GM23338 (cell line): Measurements from ENCODE around the gene ACYP1. TPM values are rescaled to one million over a fixed set of nuclear protein-coding genes. Genes with fewer than 3 reads are reported as not detected.

Experiments
- ATAC-seq: fragments of 200-7000 bp; cut with Tn5 transposase; 3 replicates; pipeline ENCODE4 v1.9.1; 2020
- DNase-seq: peaks from one replicate; pipeline ENCODE4 v3.0.0-alpha.2; 2015; ENCODE audit warnings: low spot score
- H2AFZ ChIP-seq: fragments of 200-600 bp; sonication (generic); 2 replicates; pipeline ENCODE4 v1.8.0; 2016; ENCODE audit warnings: antibody characterized with exemption, mild to moderate bottlenecking, moderate library complexity
- H3F3A ChIP-seq: fragments of 200-600 bp; sonication (generic); replicated peaks from 2 replicates; pipeline ENCODE4 v1.8.0; 2017; ENCODE audit warnings: antibody characterized with exemption, mixed run types, low read depth
- H3K27ac ChIP-seq: fragments of 200-600 bp; sonication (generic); 2 replicates; pipeline ENCODE4 v1.6.1; 2016; ENCODE audit warnings: low read depth
- H3K27me3 ChIP-seq: fragments of 200-600 bp; sonication (generic); 2 replicates; pipeline ENCODE4 v1.8.0; 2016; ENCODE audit warnings: mild to moderate bottlenecking, mixed run types, moderate library complexity; ENCODE audit not compliant: insufficient read depth
- H3K36me3 ChIP-seq: fragments of 200-600 bp; sonication (generic); 2 replicates; pipeline ENCODE4 v1.8.0; 2016; ENCODE audit warnings: mild to moderate bottlenecking; ENCODE audit not compliant: insufficient read depth
- H3K4me1 ChIP-seq: fragments of 200-600 bp; sonication (generic); 2 replicates; pipeline ENCODE4 v1.8.0; 2016; ENCODE audit warnings: mild to moderate bottlenecking, moderate library complexity; ENCODE audit not compliant: insufficient read depth
- H3K4me2 ChIP-seq: fragments of 200-600 bp; sonication (generic); 2 replicates; pipeline ENCODE4 v1.7.1; 2017; ENCODE audit warnings: mixed run types
- H3K4me3 ChIP-seq: fragments of 200-600 bp; sonication (generic); 2 replicates; pipeline ENCODE4 v1.6.1; 2016; ENCODE audit warnings: mixed run types
- H3K79me2 ChIP-seq: fragments of 200-600 bp; sonication (generic); replicated peaks from 2 replicates; pipeline ENCODE4 v1.8.0; 2017; ENCODE audit warnings: mild to moderate bottlenecking; ENCODE audit not compliant: insufficient read depth
- H3K9me2 ChIP-seq: fragments of 200-600 bp; sonication (generic); 2 replicates; pipeline ENCODE4 v1.8.0; 2017; ENCODE audit not compliant: insufficient read depth
- H4K20me1 ChIP-seq: fragments of 200-600 bp; sonication (generic); replicated peaks from 2 replicates; pipeline ENCODE4 v1.8.0; 2017; ENCODE audit warnings: mild to moderate bottlenecking; ENCODE audit not compliant: insufficient read depth
- H3K27ac Mint-ChIP-seq: 2 replicates; pipeline ENCODE4 v1.8.0; 2020; ENCODE audit warnings: inconsistent platforms, mild to moderate bottlenecking, moderate library complexity, mixed read lengths
- H3K27me3 Mint-ChIP-seq: 3 replicates; pipeline ENCODE4 v1.8.0; 2022; ENCODE audit warnings: low read depth, mild to moderate bottlenecking, moderate library complexity, mixed read lengths, inconsistent platforms; ENCODE audit not compliant: insufficient read depth, poor library complexity
- H3K36me3 Mint-ChIP-seq: 3 replicates; pipeline ENCODE4 v1.8.0; 2021; ENCODE audit warnings: low read depth, mild to moderate bottlenecking, inconsistent platforms, moderate library complexity, mixed read lengths
- H3K4me1 Mint-ChIP-seq: 3 replicates; pipeline ENCODE4 v1.8.0; 2020; ENCODE audit warnings: mild to moderate bottlenecking, inconsistent platforms, mixed read lengths
- H3K4me3 Mint-ChIP-seq: 3 replicates; pipeline ENCODE4 v1.8.0; 2021; ENCODE audit warnings: moderate library complexity, mild to moderate bottlenecking, inconsistent platforms, mixed read lengths
- H3K9me3 Mint-ChIP-seq: 3 replicates; pipeline ENCODE4 v1.8.0; 2020; ENCODE audit warnings: moderate library complexity, mild to moderate bottlenecking, inconsistent platforms, mixed read lengths
- CREB1 ChIP-seq: fragments of 250-450 bp; sonication (Bioruptor Pico); IDR thresholded peaks from 2 replicates; pipeline ENCODE4 v1.5.0; 2020; ENCODE audit warnings: low read depth, mild to moderate bottlenecking, moderate library complexity
- CTCF ChIP-seq, 2 experiments: fragments of 200-600 bp in 1 of 2; sonication (generic) in 1 of 2; conservative IDR thresholded peaks; 2 replicates each; pipeline versions ENCODE4 v1.5.1 to v1.6.1; 2016 to 2017; ENCODE audit warnings: antibody characterized with exemption in 2 of 2, low read depth in 2 of 2, mild to moderate bottlenecking in 2 of 2, moderate library complexity in 1 of 2
- EZH2 ChIP-seq: fragments of 200-600 bp; sonication (generic); IDR thresholded peaks from one replicate; pipeline ENCODE4 v1.8.0; 2017; ENCODE audit warnings: antibody characterized with exemption, mild to moderate bottlenecking, low read depth; ENCODE audit not compliant: unreplicated experiment
- EZH2phosphoT487 ChIP-seq: fragments of 200-600 bp; sonication (generic); IDR thresholded peaks from one replicate; pipeline ENCODE4 v1.8.1; 2018; ENCODE audit warnings: antibody characterized with exemption; ENCODE audit not compliant: unreplicated experiment
- JUNB ChIP-seq: IDR thresholded peaks from one replicate; pipeline ENCODE4 v1.6.1; 2016; ENCODE audit warnings: antibody characterized with exemption; ENCODE audit not compliant: unreplicated experiment
- NANOG ChIP-seq: IDR thresholded peaks from 2 replicates; pipeline ENCODE4 v1.6.1; 2016; ENCODE audit warnings: antibody characterized with exemption, borderline replicate concordance
- POLR2AphosphoS5 ChIP-seq: IDR thresholded peaks from 2 replicates; pipeline ENCODE4 v1.6.1; 2016; ENCODE audit warnings: antibody characterized with exemption, low read depth
- STAT1 ChIP-seq: IDR thresholded peaks from one replicate; pipeline ENCODE4 v1.6.1; 2016; ENCODE audit warnings: antibody characterized with exemption; ENCODE audit not compliant: unreplicated experiment
- ZNF114 ChIP-seq: fragments of 250-450 bp; sonication (Bioruptor Pico); IDR thresholded peaks from 2 replicates; pipeline ENCODE4 v1.5.0; 2020; ENCODE audit warnings: mild to moderate bottlenecking, moderate library complexity
- ZNF331 ChIP-seq: fragments of 250-450 bp; sonication (Bioruptor Pico); IDR thresholded peaks from 2 replicates; pipeline ENCODE4 v1.5.0; 2020; ENCODE audit warnings: low read depth, mild to moderate bottlenecking, moderate library complexity
- ZNF462 ChIP-seq: fragments of 250-450 bp; sonication (Bioruptor Pico); IDR thresholded peaks from 2 replicates; pipeline ENCODE4 v1.5.0; 2020; ENCODE audit warnings: mild to moderate bottlenecking, moderate library complexity
- polyA plus RNA-seq: library from polyadenylated mRNA; unstranded; fragments of >200 nt; fragmentation: Nextera tagmentation; extraction: Ambion mirVana; gene quantifications from 2 replicates; pipeline ENCODE4 v1.2.1, GENCODE V29; 2016
- total RNA-seq: library from RNA; depleted of rRNA; stranded (reverse); fragments of >200 nt; shearing (Covaris generic); gene quantifications from 2 replicates; pipeline ENCODE4 v1.2.3, GENCODE V29; 2014
- TF ChIP-seq, protein P1 (sequence below): IDR thresholded peaks from one replicate; pipeline ENCODE4 v1.6.1; 2018; ENCODE audit warnings: antibody characterized with exemption; ENCODE audit not compliant: unreplicated experiment
- TF ChIP-seq, protein P2 (sequence below): IDR thresholded peaks from 2 replicates; pipeline ENCODE4 v1.6.1; 2016; ENCODE audit warnings: antibody characterized with exemption

The ACYP1 gene
- total and polyA plus RNA-seq, 2 experiments from 2014 or later, result 18.4 to 104 TPM

DNA sequence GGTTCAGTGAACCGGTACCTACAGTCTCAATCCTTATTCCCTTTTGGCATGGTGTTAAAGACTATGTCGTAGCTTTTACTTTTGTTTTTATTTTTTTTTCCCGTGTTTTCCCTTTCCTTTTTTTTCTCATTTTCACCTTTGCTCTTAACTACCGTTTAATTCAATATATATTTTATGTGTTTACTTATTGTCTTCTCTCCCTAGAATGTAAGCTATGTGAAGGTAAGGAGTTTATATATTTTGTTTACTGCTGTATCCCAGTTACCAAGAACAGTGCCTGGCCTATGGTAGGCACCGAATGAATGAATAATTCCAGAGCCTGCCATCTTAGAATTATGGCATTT is 12.3 kb downstream of the ACYP1 start:
- no peaks in the 10 kb centered on the region; the same call in 1 of the 3 replicates for H3K9me3 Mint-ChIP-seq
- H3K4me3 Mint-ChIP-seq, result peak overlapping the region; percentile 82
- 0 out of 2 replicates have a peak overlapping the region, but pooled peaks have one; percentile 65 for H3K4me3 ChIP-seq
- H2AFZ ChIP-seq, result no peak overlapping the region
- no peaks in the 10 kb centered on the region; the same call in 1 of the 2 replicates for H4K20me1 ChIP-seq
- H3K27ac ChIP-seq, result no peak overlapping the region
- H3K4me2 ChIP-seq, result no peak overlapping the region
- H3K27me3 Mint-ChIP-seq, result peaks cover 5% of the 10 kb centered on the region
- H3K4me1 ChIP-seq, result no peaks in the 10 kb centered on the region
- H3K27ac Mint-ChIP-seq, result peak overlapping the region; percentile 87; the same call in 1 of the 2 replicates
- no peaks in the 10 kb centered on the region for H3K27me3 ChIP-seq
- no peaks in the 10 kb centered on the region for H3K9me2 ChIP-seq
- DNase-seq (peak; percentile 29), ATAC-seq (no peak; the same call in 2 of the 3 replicates)
- H3K36me3 Mint-ChIP-seq, result no peaks in the 10 kb centered on the region
- no peaks in the 10 kb centered on the region for H3K36me3 ChIP-seq
- H3K4me1 Mint-ChIP-seq, result no peaks in the 10 kb centered on the region; the same call in 2 of the 3 replicates
- peaks cover 3% of the 10 kb centered on the region for H3K79me2 ChIP-seq
- no peaks in the 10 kb centered on the region for H3F3A ChIP-seq
- TF ChIP-seq EZH2phosphoT487 (no peak), CREB1 (CRISPR knock-in tag) (no peak), NANOG (no peak), CTCF (conservative IDR thresholded peaks at IDR 0.05; ENCODE audit: low read depth in 2 of 2) (no peak), ZNF114 (CRISPR knock-in tag) (no peak), POLR2AphosphoS5 (no peak), ZNF331 (no peak), EZH2 (no peak), STAT1 (no peak), ZNF462 (CRISPR knock-in tag) (no peak), JUNB (no peak)
- TF ChIP-seq, protein P1, sequence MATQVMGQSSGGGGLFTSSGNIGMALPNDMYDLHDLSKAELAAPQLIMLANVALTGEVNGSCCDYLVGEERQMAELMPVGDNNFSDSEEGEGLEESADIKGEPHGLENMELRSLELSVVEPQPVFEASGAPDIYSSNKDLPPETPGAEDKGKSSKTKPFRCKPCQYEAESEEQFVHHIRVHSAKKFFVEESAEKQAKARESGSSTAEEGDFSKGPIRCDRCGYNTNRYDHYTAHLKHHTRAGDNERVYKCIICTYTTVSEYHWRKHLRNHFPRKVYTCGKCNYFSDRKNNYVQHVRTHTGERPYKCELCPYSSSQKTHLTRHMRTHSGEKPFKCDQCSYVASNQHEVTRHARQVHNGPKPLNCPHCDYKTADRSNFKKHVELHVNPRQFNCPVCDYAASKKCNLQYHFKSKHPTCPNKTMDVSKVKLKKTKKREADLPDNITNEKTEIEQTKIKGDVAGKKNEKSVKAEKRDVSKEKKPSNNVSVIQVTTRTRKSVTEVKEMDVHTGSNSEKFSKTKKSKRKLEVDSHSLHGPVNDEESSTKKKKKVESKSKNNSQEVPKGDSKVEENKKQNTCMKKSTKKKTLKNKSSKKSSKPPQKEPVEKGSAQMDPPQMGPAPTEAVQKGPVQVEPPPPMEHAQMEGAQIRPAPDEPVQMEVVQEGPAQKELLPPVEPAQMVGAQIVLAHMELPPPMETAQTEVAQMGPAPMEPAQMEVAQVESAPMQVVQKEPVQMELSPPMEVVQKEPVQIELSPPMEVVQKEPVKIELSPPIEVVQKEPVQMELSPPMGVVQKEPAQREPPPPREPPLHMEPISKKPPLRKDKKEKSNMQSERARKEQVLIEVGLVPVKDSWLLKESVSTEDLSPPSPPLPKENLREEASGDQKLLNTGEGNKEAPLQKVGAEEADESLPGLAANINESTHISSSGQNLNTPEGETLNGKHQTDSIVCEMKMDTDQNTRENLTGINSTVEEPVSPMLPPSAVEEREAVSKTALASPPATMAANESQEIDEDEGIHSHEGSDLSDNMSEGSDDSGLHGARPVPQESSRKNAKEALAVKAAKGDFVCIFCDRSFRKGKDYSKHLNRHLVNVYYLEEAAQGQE, result no peak
- TF ChIP-seq, protein P2, sequence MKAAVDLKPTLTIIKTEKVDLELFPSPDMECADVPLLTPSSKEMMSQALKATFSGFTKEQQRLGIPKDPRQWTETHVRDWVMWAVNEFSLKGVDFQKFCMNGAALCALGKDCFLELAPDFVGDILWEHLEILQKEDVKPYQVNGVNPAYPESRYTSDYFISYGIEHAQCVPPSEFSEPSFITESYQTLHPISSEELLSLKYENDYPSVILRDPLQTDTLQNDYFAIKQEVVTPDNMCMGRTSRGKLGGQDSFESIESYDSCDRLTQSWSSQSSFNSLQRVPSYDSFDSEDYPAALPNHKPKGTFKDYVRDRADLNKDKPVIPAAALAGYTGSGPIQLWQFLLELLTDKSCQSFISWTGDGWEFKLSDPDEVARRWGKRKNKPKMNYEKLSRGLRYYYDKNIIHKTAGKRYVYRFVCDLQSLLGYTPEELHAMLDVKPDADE, result no peak
